GM21737 (cell line): ENCODE data around the gene DHRSX.
"Not testable (repeated sequence)": the region's sequence is repeated elsewhere in the genome, so short reads cannot be mapped to it uniquely, and the experiment has no call there.

Experiments used
- ATAC-seq: cut with Tn5 transposase; IDR thresholded peaks from one replicate; pipeline ENCODE4 v1.9.1; 2021; ENCODE audit warnings: mild to moderate bottlenecking, moderate library complexity; ENCODE audit not compliant: unreplicated experiment

DHRSX gene

GRCh38 chrX:2240761-2241160 is 260.0 kb downstream of the DHRSX start:
- ATAC-seq = not testable (repeated sequence)

DNA sequence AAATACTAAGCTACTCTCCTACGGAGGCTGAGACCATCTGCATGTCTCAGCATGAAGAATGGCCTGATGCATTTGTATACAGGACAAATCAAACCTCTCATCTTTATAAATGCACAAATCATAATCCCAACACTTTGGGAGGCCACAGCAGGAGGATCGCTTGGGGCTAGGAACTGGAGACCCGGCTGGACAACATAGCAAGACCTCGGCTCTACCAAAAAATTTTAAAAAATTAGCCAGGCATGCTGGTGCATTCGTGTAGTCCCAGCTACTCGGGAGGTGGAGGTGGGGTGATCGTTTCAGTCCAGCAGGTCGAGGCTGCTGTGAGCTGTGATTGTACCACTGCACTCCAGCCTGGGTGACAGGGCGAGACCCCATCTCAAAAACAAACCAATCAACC is 262.8 kb downstream of the DHRSX start:
- ATAC-seq = no peak

DNA sequence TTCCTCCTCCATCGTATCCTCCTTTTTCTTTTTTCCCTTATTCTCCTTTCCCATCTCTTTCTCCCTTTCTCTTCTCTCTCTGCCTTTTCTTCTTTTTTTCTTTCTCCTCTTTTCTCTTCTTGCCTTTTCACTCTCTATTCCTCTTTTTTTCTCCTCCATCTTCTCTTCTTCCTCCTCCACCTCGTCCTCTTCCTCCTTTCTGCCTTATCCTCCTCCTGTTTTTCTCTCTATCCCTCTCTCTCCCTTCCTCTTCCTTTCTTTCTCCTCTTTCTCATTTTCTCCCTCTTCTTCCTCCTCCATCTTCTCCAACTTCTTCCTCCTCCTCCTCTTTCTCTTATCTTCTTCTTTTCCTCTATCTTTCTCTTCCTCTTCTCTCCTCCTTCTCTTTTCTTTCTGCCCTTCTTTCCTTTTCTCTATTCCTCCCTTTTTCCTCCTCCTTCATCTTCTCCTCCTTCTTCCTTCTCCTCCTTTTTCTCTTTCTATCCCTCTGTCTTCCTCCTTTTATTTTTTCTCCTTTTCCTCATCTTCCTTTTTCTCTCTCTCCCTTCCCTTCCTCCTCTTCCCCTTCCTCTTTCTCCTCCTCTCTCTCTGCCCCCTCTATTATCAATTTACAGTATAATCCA is 269.1 kb downstream of the DHRSX start:
- no peak for ATAC-seq

- ATAC-seq = no peak
Measured at GRCh38 chrX:2230457-2230856, 270.3 kb downstream of the DHRSX start.

GRCh38 chrX:2228536-2228935 is 272.2 kb downstream of the DHRSX start:
- ATAC-seq = no peak

DNA sequence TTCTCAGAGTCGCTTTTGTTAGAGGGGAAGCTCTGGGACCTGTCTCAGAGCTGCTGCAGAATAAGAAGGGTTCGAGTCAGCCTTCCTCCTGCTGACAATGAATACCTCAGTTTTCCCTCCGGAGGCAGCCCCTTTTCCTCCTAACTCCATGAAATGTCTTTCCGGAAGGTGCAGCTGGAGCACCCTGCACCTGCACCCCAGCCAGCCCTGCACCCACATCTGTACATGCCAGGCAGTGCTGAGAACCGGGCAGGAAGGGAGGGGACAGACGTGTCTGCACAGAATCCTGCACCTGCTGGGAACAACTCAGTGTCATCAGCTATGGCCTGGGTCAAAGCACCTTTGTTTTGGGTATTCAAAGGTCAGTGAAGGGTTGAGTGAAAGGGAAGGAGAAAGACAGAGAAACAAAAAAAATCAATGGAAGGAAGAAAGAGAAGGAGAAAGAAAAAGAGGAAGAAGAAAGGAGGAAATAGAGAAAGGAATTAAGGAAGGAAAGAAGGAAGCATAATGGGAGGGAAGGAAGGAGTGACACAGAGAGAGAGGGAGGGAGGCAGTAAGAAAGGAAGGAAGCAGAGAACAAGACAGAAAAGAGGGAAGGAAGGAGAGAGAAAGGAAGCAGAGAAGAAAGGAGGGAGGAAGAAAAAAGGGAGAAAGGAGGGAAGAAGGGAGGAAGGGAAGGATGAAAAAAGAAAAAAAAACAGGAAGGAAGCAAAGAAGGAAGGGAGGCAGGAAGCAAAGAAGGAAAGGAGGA is 273.7 kb downstream of the DHRSX start:
- ATAC-seq = no peak

- ATAC-seq = no peak
Measured at GRCh38 chrX:2226182-2226581, 274.6 kb downstream of the DHRSX start.

DNA sequence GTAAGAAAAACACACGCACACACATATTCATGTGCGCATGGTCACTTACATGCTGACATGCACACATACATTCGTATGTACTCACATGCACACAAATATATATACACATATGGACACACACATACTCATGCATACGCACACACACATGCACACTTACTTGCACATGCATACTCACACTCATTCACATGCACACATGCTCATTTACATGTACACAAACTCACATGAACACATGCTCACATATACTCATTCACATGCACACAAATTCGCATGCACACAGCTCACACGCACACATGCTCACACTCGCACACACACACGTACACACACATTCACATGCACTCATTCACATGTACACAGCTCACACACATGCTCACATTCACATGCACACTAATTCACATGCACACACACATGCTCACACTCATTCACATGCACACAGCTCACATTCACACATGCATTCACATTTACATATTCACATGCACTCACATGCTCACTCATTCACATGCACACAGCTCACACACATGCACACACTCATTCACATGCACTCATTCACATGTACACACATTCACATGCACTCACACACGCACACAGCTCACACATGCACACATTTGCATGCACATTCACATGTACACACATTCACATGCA is 276.1 kb downstream of the DHRSX start:
- ATAC-seq = no peak

GRCh38 chrX:2224161-2224560 is 276.6 kb downstream of the DHRSX start:
- ATAC-seq = no peak

DNA sequence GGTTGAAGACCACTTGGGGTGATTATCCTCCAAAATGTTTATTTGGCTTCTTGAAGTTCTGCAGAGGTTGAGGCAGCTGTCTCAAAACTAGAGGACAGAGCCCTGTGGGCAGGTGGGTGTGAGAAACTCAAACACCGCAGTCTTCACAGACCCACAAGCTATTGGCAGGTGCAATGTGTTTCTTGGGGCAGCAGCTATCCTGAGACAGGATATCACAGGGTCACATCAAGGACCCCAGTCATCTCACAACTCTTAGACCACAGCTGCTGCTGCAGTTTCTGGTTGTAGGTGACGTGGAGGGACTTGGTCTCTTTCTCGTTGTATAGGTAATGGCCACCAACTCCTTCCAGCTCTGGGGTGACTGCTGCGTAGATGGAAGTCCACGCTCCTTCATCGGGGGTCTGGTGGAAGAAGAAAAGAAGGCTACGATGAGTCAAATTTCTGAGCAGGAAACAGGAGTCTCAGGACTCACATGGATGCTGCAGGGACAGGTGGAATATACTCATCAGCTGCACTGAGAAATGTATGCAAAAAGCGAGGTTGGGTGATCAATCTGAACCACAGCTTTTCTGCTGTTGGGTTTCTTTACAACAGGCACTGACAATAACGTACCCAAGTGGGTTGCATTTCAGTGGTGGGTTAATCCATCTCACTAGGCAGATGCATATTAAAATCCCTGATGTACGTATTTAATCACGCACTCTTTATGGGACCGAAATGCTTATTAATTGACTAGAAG is 279.8 kb downstream of the DHRSX start:
- no peak for ATAC-seq

- ATAC-seq = no peak
Measured at GRCh38 chrX:2220296-2220695, 280.5 kb downstream of the DHRSX start.

- ATAC-seq = not testable (repeated sequence)
Measured at GRCh38 chrX:2214138-2214823, 286.5 kb downstream of the DHRSX start.

DNA sequence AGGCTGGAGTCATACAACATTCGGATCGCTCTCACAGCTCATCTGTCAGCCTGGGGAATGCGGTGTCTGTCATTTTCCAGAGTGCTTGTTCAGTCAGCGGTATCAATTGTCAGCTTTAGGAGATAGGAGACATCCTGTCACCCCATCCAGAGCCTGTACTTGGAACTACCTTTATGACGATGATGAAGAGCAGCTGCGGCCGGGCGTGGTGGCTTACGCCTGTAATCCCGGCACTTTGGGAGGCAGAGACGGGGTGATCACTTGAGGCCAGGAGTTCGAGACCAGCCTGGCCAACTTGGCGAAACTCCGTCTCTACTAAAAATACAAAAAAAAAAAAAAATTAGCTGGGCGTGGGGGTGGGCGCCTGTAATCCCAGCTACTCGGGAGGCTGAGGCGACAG is 289.1 kb downstream of the DHRSX start:
- ATAC-seq = not testable (repeated sequence)

- no peak for ATAC-seq
Measured at GRCh38 chrX:2193273-2193592, 307.5 kb downstream of the DHRSX start.

GRCh38 chrX:2192584-2193272 is 308.0 kb downstream of the DHRSX start:
- no peak for ATAC-seq

DNA sequence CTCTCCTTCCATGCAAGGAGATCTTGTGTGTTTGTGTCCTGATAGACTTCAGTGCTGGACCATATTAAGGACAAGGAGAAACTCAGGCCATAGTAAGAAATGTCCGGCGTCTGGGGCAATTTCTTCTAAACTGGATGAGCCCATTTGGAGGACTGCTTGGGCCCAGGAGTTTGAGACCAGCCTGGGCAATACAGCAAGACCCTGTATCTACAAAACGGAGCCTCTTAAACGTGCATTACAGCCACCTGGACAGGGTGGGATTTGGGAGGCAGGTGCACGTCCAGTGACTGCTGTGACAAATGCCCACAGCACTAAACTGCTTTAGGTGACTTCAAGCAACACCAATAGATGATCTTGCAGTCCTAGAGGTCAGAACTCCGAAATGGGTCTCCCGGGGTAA is 311.9 kb downstream of the DHRSX start:
- ATAC-seq = no peak

DNA sequence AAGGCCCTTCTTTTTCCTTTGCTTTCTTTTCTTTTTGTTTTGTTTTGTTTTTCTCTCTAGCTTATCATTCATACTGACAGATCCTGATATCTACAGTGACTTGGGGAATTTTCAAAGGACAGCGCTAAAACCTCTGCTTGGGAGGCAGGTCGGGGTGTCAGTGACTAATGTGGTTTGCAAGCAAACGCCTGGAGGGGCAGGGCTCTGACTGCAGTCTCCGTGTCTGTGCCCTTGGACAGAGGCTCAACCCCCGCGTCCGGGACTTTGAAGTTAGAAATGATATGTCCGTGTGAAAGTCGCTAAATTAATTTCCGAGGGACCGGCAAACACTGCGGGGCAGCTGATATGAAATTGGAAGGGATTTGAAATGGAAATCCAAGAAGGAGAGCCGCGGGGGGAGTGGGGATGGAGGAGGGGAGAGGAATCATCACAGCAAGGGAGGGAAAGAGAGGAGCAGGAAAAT is 312.4 kb downstream of the DHRSX start:
- ATAC-seq = no peak

DNA sequence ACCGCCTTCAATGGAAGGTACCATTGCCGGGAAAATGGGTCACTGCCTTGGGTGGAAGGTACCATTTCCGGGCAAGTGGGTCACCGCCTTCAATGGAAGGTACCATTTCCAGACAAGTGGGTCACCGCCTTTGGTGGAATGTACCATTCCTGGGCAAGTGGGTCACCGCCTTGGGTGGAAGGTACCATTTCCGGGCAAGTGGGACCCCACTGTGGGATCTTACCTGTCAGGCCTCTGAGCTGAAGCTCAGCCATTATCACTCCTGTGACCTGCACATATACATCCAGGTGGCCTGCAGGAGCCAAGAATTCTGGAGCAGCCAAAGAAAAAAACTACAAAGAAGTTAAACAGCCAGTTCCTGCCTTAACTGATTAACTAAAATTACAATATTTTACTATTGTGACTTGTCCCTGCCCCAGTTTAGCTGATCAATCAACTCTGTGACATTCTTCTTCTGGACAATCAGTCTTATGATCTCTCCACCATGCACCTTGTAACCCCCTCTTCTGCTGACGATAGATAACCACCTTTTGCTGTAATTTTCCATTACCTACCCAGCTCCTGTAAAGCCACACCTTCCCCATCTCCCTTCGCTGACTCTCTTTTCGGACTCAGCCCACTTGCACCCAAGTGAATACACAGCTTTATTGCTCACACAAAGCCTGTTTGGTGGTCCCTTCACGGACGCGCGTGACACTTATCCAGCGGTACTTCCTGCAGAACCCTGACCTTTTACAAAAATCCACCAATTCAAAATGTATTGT is 313.2 kb downstream of the DHRSX start:
- ATAC-seq = no peak

- no peak for ATAC-seq
Measured at GRCh38 chrX:2185341-2186082, 315.3 kb downstream of the DHRSX start.
